ENCODE data around the gene UBE2E2.

DNA sequence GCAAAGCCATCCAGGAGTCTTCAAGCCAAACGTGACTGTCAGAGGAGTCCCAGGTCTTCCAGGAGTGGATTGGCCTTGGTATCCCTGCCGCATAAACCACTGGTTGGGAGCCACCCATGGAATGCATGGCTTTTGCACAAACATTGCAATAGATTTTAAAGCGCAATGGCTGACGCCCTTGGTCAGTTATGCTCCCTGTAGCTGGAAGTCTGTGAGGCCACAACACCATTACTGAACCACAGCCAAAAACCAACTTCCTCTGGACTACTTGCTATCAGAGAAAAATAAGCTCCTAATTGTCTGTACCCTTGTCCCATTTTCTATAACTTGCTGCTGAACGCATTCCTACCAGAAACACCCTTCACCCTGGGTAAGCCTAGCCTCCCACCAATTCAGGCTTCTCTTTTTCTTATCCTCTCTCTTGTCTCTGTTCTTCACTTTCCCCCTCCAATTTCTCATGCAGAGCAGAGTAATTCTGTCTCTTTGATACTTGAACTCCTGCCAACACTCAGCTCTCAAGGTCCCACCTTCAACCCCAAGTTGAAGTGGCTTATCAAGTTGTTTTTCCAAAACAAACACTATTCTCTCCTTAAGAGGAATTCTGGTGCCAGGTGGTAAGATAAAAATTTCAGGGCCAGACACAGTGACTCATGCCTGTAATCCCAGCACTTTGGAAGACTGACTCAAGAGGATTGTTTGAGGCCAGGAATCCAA, 426.2 kb downstream of the UBE2E2 start:
- TF ChIP-seq, protein P1, sequence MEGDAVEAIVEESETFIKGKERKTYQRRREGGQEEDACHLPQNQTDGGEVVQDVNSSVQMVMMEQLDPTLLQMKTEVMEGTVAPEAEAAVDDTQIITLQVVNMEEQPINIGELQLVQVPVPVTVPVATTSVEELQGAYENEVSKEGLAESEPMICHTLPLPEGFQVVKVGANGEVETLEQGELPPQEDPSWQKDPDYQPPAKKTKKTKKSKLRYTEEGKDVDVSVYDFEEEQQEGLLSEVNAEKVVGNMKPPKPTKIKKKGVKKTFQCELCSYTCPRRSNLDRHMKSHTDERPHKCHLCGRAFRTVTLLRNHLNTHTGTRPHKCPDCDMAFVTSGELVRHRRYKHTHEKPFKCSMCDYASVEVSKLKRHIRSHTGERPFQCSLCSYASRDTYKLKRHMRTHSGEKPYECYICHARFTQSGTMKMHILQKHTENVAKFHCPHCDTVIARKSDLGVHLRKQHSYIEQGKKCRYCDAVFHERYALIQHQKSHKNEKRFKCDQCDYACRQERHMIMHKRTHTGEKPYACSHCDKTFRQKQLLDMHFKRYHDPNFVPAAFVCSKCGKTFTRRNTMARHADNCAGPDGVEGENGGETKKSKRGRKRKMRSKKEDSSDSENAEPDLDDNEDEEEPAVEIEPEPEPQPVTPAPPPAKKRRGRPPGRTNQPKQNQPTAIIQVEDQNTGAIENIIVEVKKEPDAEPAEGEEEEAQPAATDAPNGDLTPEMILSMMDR (IDR thresholded peaks at IDR 0.05), result no peak
- no peak for TF ChIP-seq EZH2 (IDR thresholded peaks at IDR 0.05; ENCODE audit: borderline replicate concordance, insufficient read depth, low read depth, low read length, poor library complexity, severe bottlenecking)

Data from B cell (primary cell).